MCF 10A (cell line): ENCODE results near the gene MEI4. TPM values are rescaled to one million over a fixed set of nuclear protein-coding genes. Genes with fewer than 3 reads are reported as not detected.

Experiments
- BruUV-seq: library from RNA; stranded (reverse); fragments of 400-500 nt; replicated peaks from 2 replicates; lab custom pipeline; 2021; lab: Mats Ljungman, UMichigan
- CTCF ChIA-PET: fragments of 300-600 bp; sonication (Branson Sonifier 250); formaldehyde crosslinking; extraction: SDS; loops from one replicate; lab custom pipeline; 2021; ENCODE audit warnings: antibody characterized with exemption, inconsistent platforms; lab: Yijun Ruan, JAX
- POLR2A ChIA-PET: fragments of 300-600, 350-650 bp; sonication (Branson Sonifier 250); formaldehyde crosslinking; extraction: SDS; loops from one replicate; lab custom pipeline; 2020; ENCODE audit warnings: antibody characterized with exemption, inconsistent platforms; lab: Yijun Ruan, JAX
- DNase-seq: peaks from one replicate; pipeline ENCODE4 v3.0.0-alpha.2; 2018; ENCODE audit not compliant: unreplicated experiment
- H3K27ac Mint-ChIP-seq: one replicate; pipeline ENCODE4 v1.8.0; 2022; ENCODE audit warnings: mild to moderate bottlenecking, low read depth, mixed read lengths; ENCODE audit not compliant: unreplicated experiment
- H3K27me3 Mint-ChIP-seq: one replicate; pipeline ENCODE4 v1.8.0; 2022; ENCODE audit warnings: mixed read lengths; ENCODE audit not compliant: insufficient read depth, unreplicated experiment
- H3K36me3 Mint-ChIP-seq: one replicate; pipeline ENCODE4 v1.8.0; 2022; ENCODE audit warnings: mild to moderate bottlenecking, moderate library complexity, mixed read lengths; ENCODE audit not compliant: insufficient read depth, unreplicated experiment
- H3K4me1 Mint-ChIP-seq: one replicate; pipeline ENCODE4 v1.8.0; 2022; ENCODE audit warnings: mixed read lengths; ENCODE audit not compliant: insufficient read depth, unreplicated experiment
- H3K4me3 Mint-ChIP-seq: one replicate; pipeline ENCODE4 v1.8.0; 2022; ENCODE audit warnings: mild to moderate bottlenecking, moderate library complexity, mixed read lengths; ENCODE audit not compliant: unreplicated experiment
- H3K9me3 Mint-ChIP-seq: one replicate; pipeline ENCODE4 v1.8.0; 2022; ENCODE audit warnings: mixed read lengths; ENCODE audit not compliant: unreplicated experiment
- CTCF ChIP-seq: fragments of 200-600 bp; IDR thresholded peaks from one replicate; pipeline ENCODE4 v1.8.0; 2022; ENCODE audit warnings: antibody characterized with exemption, mild to moderate bottlenecking; ENCODE audit not compliant: unreplicated experiment
- intact Hi-C: fragments of 100-400 bp; cut with micrococcal nuclease; formaldehyde crosslinking; loops from 2 replicates; pipeline ENCODE4 v1.14.1; 2022
- total RNA-seq: library from RNA; stranded (reverse); gene quantifications from 2 replicates; pipeline ENCODE4 v1.2.3, GENCODE V29; 2022

MEI4 gene
- total RNA-seq, 1 experiment from 2014 or later, result not detected

GRCh38 chr6:77814119-77814518, 161.3 kb downstream of the MEI4 start:
- CTCF ChIA-PET, result no interaction called here
- POLR2A ChIA-PET, result no interaction called here
- no peaks in the 10 kb centered on the region for H3K27me3 Mint-ChIP-seq

GRCh38 chr6:77815531-77815930, 162.7 kb downstream of the MEI4 start:
- Mint-ChIP-seq H3K4me1 (no peaks in the 10 kb centered on the region), H3K4me3 (no peak overlapping the region), H3K9me3 (no peaks in the 10 kb centered on the region), H3K36me3 (no peaks in the 10 kb centered on the region), H3K27me3 (no peaks in the 10 kb centered on the region), H3K27ac (no peak overlapping the region)
- no TSS peak for BruUV-seq
- ChIA-PET CTCF (interaction anchor here (0.6 kb wide), 1 partner anchor 89 kb away, joined by 4 read pairs; no protein-coding TSS in a partner anchor), POLR2A (no interaction called here)
- no peak for TF ChIP-seq CTCF
- DNase-seq, result no peak
- intact Hi-C loops, result no loop called here

More at GRCh38 chr6:77814119-77814518, 161.3 kb downstream of the MEI4 start:
- Mint-ChIP-seq H3K27ac (no peak overlapping the region), H3K9me3 (no peaks in the 10 kb centered on the region), H3K36me3 (no peaks in the 10 kb centered on the region), H3K4me3 (no peak overlapping the region), H3K4me1 (no peaks in the 10 kb centered on the region)
- no TSS peak for BruUV-seq
- intact Hi-C loops, result no loop called here
- no peak for DNase-seq
- TF ChIP-seq CTCF, result no peak

GRCh38 chr6:77816766-77817270, 164.0 kb downstream of the MEI4 start:
- no peaks in the 10 kb centered on the region for H3K27me3 Mint-ChIP-seq
- no peak overlapping the region for H3K27ac Mint-ChIP-seq
- no TSS peak for BruUV-seq
- H3K36me3 Mint-ChIP-seq, result no peaks in the 10 kb centered on the region
- H3K4me1 Mint-ChIP-seq, result no peaks in the 10 kb centered on the region
- DNase-seq, result peak; percentile 2
- TF ChIP-seq CTCF, result no peak
- H3K4me3 Mint-ChIP-seq, result no peak overlapping the region
- ChIA-PET CTCF (no interaction called here), POLR2A (no interaction called here)
- intact Hi-C loops, result no loop called here
- no peaks in the 10 kb centered on the region for H3K9me3 Mint-ChIP-seq

- TF ChIP-seq CTCF, result no peak
- H3K27me3 Mint-ChIP-seq, result no peaks in the 10 kb centered on the region
- POLR2A ChIA-PET, result no interaction called here
- H3K4me1 Mint-ChIP-seq, result no peaks in the 10 kb centered on the region
- H3K36me3 Mint-ChIP-seq, result no peaks in the 10 kb centered on the region
- no peak overlapping the region for H3K4me3 Mint-ChIP-seq
- no peaks in the 10 kb centered on the region for H3K9me3 Mint-ChIP-seq
- BruUV-seq, result no TSS peak
- CTCF ChIA-PET, result interaction anchor here (0.6 kb wide), 1 partner anchor 107 kb away, joined by 4 read pairs; no protein-coding TSS in a partner anchor
- DNase-seq, result no peak
- intact Hi-C loops, result no loop called here
- no peak overlapping the region for H3K27ac Mint-ChIP-seq
These were observed 169.4 kb downstream of the MEI4 start for GRCh38 chr6:77822265-77822664.
